ENCODE measurements around the gene RIMBP2.

- TF ChIP-seq CTCF (conservative IDR thresholded peaks at IDR 0.05; ENCODE audit: low read depth in 2 of 2) (no peak), EZH2 (IDR thresholded peaks at IDR 0.05; ENCODE audit: low read depth, unreplicated experiment) (no peak), ETS1 (IDR thresholded peaks at IDR 0.05) (no peak), ZNF114 (CRISPR knock-in tag; IDR thresholded peaks at IDR 0.05) (no peak), NANOG (IDR thresholded peaks at IDR 0.05; ENCODE audit: borderline replicate concordance) (no peak), CREB1 (CRISPR knock-in tag; IDR thresholded peaks at IDR 0.05; ENCODE audit: low read depth) (no peak), EZH2phosphoT487 (IDR thresholded peaks at IDR 0.05; ENCODE audit: unreplicated experiment) (no peak)
Observed at GRCh38 chr12:130431176-130431575, 284.9 kb downstream of the RIMBP2 start.
